GM21447 (cell line): ENCODE results near the gene MACF1.
"Not testable (repeated sequence)": the region's sequence is repeated elsewhere in the genome, so short reads cannot be mapped to it uniquely, and the experiment has no call there.

Experiments
- ATAC-seq: cut with Tn5 transposase; IDR thresholded peaks from one replicate; pipeline ENCODE4 v1.9.1; 2021; ENCODE audit not compliant: unreplicated experiment

MACF1 gene

DNA sequence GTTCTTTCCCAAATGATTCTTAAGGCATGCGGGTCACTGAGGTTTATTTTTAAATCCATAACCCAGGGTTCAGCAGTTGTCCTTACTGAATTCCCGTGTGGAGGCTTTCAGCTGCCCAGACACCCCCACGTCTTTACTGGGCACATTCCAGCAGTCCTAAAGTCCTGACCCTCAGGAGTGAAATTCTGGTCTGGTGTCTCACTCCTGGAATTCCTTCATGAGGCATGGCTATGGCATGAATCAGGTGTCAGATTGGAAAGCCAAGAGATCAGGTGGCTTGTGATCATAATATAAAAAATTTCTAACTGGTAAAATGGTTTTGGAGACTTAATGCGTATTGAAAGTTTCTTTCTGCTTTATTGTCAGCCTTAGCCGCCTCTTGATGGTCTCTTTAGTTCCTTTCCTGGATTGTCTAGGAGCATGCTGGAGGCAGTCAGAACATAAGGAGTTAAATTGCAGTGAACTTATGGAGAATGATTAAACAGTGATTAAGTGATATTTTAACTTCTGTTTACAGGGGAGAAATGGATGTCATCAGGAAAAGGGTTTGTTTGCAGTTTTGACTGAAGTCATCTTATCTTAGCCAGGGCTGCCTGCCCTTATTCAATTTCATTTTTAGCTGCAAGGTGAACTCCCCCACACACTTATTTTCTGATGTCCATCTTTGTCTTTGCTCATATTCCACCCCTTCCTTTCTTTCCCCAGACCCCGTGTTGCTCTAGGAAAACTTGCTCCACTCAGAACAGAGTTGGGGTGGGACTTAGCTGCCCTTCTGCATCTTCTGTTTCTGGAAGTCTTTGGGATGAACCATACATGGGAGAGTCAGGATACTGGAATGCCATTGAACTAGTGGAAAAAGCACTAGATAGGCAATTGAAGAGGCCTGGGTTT is 25.7 kb upstream of the MACF1 start:
- no peak for ATAC-seq

DNA sequence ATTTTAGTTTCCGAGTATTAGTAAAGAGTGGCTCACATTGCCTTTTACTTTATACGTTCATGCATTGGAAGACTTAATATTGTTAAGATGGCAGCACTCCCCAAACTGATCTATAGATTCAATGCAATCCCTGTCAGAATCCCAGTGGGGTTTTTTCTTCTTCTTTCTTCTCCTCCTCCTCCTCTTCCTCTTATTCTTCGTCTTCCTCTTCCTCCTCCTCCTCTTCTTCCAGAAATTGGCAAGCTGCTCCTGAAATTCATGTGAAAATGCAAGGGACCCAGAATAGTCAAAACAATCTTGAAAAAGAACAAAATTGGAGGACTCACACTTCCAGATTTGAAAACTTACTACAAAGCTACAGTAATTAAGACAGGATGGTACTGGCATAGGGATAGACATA is 23.2 kb upstream of the MACF1 start:
- ATAC-seq: no peak

DNA sequence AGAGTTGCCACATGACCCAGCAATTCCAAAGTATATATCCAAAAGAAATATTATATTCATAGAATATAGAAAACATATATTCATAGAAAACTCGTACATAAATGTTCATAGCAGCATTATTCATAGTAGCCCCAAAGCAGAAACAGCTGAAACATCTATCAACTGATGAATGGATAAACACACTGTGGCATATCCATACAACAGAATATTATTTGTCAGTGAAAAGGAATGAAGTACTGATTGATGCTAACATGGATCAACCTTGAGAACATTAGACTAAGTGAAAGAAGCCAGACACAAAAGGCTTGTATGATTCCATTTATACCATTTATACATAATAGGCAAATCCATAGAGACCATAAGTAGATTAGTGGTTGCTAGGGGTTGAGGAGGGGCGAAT is 21.7 kb upstream of the MACF1 start:
- ATAC-seq: no peak

DNA sequence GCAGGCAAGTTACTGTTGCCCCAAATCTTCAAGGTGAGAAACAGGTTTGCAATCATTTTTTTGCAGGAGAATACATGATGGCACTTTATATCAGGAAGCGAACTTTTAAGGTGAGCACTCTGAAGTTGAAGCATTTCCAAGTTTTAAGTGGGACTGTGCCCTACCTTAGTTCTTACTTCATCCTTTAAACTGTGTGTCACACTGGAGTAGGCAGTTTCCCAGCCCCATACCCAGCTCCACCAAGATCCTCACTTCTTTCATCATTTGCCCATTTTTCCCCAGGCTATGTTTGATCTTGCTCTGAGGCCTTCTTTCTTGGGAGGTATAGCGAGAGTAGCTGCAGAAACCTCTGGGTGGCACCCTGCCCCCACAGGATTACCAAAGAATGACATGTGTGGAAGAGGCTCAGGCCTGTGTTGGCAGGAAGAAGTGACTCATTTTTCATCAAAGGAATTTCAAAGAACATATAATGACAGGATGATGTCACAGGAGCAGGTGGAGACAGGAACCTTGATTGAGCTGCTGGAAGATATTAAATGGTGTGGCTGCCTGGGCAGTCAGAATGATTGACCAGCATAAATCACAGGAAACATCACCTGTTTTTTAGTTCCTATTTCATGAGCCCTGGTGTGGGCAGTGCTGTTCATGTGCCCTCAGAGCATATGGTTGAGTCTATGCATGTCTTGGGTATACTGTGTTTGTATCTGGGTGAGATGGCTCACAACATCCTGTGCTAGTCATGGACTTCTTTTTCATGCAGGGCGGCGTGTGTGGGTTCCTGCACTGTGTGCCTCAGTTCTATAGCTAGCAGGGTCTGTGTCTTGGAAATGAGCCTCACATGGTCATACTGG is 20.8 kb upstream of the MACF1 start:
- peak; percentile 54 for ATAC-seq

DNA sequence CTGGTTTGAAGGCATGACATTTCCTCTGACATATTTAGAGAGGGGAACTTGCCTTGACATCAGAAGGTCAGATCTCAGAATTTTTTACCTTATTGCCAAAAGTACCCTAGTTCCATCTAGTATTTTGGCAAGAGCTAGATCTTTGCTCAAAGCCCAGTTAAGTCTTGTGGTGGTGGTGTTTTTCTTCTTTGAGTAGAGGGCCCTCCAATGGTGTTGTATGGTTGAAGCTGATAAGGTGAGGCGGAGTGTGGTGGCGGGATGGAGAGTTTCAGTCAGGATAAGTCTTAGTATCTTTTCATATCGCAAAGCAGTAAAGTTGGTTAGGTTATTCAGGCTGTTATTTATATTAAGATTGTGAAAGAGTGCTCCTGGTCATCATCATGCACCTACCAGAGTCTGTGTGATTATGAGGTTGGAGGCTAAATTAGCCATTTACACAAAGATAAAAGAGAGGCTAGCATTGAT is 20.1 kb upstream of the MACF1 start:
- no peak for ATAC-seq

DNA sequence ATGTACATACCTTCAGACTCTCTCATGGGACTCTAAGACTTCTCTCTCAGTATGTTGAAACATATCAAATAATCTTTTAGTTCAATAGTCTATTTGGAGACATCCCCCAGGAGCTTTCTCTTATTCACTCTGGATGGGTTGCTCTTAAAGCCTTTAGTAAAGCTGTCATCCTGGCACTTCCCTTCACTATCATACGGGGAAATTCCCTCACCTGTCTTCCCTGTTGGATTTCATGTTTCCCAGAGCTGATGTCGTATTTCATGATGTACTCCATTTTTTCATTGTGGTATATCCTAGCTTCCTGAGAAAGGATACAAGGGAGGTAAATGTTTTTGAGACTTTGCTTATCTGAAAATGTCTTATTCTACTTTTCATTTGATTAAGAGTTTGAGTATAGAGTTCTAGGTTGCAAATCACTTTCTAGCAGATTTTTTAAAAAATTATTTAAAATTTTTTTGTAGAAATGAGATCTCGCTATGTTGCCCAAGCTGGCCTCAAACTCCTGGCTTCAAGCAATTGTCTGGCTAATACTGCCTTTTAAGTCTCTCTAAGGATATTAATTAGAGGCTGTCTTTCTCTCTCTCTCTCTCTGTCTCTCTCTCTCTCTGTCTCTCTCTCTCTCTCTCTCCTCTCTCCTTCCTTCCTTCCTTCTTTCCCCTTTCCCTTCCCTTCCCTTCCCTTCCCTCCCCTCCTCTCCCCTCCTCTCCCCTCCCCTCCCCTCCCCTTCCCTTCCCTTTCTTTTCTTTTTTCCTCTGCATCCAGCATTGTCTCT is 17.0 kb upstream of the MACF1 start:
- ATAC-seq: no peak

DNA sequence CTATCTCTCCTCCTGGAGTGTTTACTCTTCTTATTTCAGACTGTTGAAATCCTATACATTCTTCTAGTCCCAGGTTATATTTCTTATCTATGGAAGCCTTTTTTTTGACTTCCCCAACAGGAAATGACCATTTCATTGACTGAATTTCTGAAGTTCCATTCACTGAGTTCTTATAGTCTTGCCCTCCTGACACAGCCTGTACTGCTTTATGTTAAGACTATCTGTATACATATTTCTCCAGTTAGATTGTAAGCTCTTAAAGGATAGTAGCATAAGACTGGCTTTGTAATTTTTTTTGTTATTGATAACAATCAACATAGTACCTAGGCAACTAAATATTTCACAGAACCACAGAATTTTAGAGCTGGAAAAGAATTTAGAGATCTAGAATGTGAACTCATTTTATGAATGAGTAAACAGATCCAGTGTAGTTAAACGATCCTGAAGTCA is 14.9 kb upstream of the MACF1 start:
- no peak for ATAC-seq

DNA sequence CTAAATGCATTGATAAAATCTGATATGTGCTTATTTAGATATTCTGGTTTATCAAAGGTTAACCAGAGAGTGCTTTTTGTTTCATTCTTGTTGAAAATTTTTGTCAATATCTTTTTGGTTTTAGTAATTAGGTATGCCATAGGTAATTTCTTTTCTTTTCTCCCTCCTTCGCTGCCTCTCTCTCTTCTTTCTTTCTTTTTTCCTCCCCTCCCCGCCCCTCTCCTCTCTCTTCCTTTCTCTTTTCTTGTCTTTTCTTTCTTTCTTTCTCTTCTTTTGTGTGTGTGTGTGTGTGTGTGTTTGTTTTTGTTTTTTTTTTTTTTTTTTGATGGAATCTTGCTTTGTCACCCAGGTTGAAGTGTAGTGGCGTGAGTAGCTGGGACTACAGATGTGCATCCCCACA is 14.4 kb upstream of the MACF1 start:
- no peak for ATAC-seq

DNA sequence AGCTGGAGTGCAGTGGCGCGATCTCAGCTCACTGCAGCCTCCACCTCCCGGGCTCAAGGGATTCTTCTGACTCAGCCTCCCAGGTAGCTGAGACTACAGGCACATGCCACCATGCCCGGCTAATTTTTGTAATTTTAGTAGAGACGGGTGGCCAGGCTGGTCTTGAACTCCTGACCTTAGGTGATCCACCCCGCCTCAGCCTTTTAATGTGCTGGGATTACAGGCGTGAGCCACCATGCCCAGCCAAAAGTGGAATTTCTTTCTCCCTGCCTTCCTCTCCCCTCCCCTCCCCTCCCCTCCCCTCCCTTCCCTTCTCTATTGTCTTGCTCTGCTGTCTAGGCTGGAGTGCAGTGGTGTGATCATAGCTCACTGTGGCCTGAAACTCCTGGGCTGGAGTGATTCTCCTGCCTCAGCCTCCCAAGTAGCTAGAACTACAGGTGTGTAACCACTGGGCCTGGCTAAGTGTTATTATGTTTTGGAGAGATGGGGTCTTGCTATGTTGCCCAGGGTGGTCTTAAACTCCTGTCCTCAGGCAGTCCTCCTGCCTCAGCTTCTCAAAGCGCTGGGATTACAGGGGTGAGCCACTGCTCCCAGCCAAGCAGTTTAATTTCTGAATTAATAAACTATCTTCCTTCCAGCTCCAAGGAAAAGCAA is 10.0 kb upstream of the MACF1 start:
- no peak for ATAC-seq

DNA sequence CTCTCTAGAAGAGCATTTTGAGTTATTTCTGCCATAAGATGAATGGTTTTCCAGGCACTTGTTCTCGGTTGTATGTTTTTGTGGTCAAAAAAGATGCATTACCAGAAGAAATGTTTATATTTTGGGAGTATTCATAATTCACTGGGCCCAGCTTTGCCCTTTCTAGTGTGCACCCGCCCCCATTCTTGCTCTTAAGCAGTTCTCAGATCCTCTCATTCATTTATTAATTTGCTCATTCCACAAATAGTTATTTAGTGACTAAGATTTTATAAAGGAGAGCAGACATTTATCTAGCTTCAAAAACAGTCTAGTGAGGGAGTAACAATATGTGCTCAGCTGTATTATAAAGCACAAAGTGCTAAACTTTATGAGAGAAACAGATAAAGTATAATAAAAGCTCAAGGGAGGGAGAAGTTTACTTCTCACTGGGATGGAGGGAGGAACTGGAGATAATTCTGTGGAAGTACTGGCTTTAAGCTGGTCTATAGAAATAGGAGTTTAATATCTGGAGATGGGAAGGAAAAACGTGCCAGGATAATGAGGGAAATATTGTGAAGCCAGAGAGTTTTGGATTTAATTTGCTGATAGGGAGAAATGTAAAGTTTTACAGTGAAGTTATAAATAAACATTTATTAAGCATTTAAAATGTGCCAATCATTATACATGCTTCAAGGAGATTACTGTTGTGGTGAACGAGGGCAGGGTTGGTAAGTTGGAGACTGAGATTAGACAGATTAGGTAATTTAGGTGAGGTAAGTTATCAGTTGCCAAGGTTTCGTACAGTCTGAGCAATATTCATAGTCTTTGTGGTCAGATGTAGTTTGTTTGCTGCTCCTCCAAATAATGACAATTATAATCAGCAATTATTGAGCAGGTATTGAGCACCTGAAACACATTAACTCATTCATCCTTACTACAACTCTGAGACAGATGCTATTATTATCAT is 9.1 kb upstream of the MACF1 start:
- no peak for ATAC-seq

DNA sequence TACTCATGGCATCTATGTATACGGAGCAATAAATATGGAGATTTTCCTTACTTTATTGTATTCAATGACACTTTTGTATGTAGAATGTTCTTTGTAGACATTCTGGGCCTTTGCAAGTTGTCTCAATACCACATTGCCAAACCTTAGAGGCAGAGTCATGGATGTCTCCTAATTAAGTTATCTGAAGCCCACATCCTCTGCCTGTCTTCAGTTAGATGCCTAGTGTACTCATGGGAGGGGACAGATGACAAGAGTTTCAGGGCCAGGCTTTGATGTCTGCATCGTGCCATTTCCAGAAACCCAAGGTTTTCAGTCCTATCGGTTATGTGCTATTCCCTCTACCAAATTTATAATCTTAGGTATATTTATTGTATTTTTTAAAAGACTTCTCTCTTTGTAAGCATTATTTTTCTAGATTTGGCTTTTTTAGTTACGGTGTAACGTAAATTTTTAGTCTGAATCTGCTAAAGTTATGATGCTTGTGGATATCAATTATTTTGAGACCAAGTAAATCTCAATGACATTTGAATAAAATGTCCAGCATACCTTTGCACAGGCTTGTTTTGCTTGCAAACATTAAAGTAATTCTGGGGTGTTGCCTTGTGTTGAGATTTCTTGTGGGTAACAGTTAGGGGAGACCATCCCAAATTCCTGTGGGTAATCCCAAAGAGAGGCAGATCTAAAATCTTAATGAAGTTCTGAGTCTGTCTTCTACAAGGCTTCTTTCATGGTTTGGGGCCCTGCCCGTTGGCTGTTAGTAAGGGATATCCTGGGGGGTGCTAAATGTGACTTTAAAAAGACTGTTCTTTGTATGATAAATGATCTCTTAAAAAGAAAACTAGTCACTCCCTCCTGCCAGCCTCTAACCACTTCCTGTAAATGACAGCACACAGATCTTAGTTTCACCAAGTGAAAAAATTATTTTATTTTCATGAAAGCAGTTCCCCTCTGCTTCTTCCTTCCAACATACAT is 8.0 kb upstream of the MACF1 start:
- no peak for ATAC-seq

DNA sequence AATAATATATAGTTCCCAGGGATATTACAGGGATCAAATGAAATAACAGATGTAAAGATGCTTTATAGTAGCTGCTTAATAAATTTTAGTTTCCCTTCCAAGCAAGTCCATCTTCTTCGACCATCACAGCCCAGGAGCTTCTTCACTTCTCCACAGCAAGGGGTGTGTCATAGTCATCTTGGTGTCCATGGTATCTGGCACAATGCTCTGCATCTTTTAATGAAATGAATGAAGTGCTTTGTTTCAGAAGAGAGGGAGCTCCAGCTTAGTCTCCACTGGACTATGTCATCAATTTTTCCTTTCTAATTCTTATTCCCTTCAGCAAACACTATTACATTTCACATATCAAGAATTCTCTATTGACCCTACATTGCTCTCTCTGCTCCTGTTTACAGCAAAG is 4.9 kb upstream of the MACF1 start:
- no peak for ATAC-seq

DNA sequence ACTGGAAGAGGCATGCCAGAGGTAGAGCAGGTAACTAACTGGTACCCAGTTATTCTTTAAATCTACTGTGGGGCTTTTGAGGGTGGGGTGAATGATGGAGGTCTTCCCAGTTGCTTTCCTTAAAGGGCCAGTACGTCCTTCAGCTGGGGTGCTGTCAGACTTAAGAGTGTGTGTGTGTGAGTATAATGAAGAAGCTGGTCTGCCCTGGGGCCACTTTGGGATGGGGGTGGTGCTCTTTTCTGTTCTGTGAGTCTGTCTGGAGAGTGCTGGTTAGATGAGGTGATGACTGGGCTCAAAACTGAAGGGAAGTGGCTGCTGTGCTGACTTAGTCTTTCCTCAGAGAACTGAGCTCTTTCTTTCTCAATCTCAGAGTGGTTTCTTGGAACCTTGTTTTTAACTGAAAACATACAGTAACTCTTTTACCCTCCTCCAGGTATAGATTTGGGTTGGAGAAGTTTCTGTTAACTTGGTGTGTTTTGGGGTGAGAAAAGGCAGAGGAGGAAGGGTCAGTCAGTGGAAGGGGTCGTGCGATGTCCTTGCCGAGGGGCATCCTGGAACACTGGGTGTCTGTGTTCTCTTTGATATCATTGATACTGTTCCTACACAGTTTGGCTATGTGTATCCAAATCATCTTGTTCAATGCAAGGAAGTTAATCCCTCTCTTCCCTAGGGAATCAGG is 746 bp downstream of the MACF1 start:
- peak; percentile 59 for ATAC-seq

DNA sequence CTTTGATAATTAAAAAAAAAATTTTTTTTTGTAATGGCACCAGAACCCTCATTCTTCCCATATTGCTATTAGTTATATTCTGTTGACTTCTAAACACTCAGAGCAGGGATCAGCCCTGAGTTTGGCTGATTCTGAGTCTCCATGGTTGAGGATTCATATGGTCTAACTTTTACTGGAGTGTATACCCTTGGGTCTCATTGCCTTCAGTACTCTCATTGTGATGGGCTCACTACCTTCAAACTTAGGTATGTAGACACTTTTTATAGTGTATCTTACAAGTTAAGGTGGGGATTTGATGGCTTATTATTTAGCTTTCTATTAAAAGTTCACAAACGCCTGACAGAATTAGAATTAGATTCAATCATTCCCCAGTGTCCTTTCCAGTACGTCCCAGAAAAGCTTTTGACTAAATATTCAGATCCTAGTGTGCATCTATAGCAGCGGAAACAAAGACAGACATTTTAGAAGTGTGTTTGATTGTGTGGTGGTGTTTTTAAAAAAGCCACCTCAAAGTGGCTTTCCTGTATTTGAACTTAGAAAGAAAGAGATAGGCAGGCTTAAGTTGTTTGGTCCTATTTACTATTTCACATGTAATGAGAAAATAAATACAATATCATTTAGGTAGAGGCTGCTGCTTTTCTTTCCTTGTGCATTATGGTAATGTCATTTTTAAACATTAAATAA is 1.4 kb downstream of the MACF1 start:
- no peak for ATAC-seq

DNA sequence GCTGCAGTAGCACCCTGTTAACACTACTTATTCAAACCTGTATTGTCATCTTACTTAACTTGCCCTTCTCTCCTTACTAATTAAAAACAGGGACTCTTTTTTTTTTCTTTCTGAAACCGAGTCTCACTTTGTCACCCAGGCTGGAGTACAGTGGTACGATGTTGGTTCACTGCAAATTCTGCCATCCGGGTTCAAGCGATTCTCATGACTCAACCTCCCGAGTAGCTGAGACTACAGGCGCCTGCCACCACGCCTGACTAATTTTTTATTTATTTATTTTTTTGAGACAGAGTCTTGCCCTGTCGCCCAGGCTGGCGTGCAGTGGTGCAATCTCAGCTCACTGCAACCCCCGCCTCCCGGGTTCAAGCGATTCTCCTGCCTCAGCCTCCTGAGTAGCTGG is 3.9 kb downstream of the MACF1 start:
- ATAC-seq: not testable (repeated sequence)

DNA sequence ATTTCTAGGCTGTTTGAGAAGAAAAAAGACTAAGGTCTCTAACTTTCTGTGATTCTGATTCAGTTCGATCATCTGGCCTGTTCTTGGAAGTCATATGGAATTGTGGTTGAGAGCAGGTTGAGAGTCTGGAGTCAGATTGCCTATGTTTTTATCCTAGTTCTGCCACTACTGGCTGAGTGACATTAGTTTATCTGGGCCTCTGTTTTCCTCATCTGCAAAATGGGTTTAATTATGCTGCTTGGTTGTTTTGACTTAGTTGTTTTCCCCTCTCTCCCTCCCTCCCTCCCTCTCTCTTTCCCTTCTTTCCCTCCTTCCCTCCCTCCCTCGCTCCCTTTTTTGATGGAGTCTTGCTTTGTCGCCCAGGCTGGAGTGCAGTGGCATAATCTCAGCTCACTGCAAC is 6.2 kb downstream of the MACF1 start:
- no peak for ATAC-seq

DNA sequence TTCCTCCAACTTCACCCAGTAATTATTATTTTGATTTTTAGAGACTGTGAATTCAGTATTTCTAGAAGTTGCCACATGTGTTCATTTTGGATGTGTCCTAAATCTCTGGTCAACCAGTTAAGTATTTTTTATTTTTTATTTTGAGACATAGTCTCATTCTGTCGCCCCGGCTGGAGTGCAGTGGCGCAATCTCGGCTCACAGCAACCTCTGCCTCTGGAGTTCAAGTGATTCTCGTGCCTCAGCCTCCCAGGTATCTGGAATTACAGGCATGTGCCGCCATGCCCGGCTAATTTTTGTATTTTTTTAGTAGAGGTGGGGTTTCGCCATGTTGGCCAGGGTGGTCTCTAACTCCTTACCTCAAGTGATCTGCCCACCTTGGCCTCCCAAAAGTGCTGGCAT is 8.0 kb downstream of the MACF1 start:
- no peak for ATAC-seq
